D721Med (cell line): ENCODE measurements around the gene LRRC8A.
"Not testable (repeated sequence)": the region's sequence is repeated elsewhere in the genome, so short reads cannot be mapped to it uniquely, and the experiment has no call there.

Experiments
- DNase-seq: peaks from one replicate; pipeline ENCODE4 v3.0.0; 2011; ENCODE audit warnings: low spot score; ENCODE audit not compliant: insufficient read length
- FAIRE-seq: peaks from 2 replicates; lab custom pipeline; 2011; peaks lifted over from hg19 to GRCh38; lab: Jason Lieb, UNC
- CTCF ChIP-seq: IDR thresholded peaks from 2 replicates; pipeline ENCODE4 v1.5.1; 2012; ENCODE audit warnings: mild to moderate bottlenecking, control low read depth; ENCODE audit not compliant: insufficient read depth; ENCODE audit errors: missing control alignments

Gene LRRC8A

GRCh38 chr9:128860937-128861336 is 21.0 kb upstream of the LRRC8A start:
- no peak for TF ChIP-seq CTCF
- FAIRE-seq (no peak), DNase-seq (no peak)

GRCh38 chr9:128861501-128861900 is 20.4 kb upstream of the LRRC8A start:
- FAIRE-seq (no peak), DNase-seq (no peak)
- TF ChIP-seq CTCF = no peak

GRCh38 chr9:128862401-128862851 is 19.5 kb upstream of the LRRC8A start:
- DNase-seq = no peak
- no peak for FAIRE-seq
- TF ChIP-seq CTCF = no peak

- DNase-seq = no peak
- TF ChIP-seq CTCF = peak; percentile 74
- no peak for FAIRE-seq
Observed at GRCh38 chr9:128863647-128864046, 18.3 kb upstream of the LRRC8A start.

- no peak for DNase-seq
- no peak for FAIRE-seq
- no peak for TF ChIP-seq CTCF
Observed at GRCh38 chr9:128870128-128870940, 11.6 kb upstream of the LRRC8A start.

GRCh38 chr9:128870941-128871265 is 11.0 kb upstream of the LRRC8A start:
- FAIRE-seq, DNase-seq: not testable (repeated sequence)

- FAIRE-seq = no peak
- DNase-seq = no peak
- no peak for TF ChIP-seq CTCF
Observed at GRCh38 chr9:128877852-128878251, 4.1 kb upstream of the LRRC8A start.
